ENCODE measurements around the gene GTF3C1. TPM values are rescaled to one million over a fixed set of nuclear protein-coding genes. Genes with fewer than 3 reads are reported as not detected.

The GTF3C1 gene
- total RNA-seq, 2 experiments from 2014 or later: 60.3 to 61.0 TPM

- ChIA-PET CTCF (interaction anchor here (0.6 kb wide), 1 partner anchor 1309 kb away, joined by 3 read pairs; no protein-coding TSS in a partner anchor), POLR2A (no interaction called here)
Observed at GRCh38 chr16:27522173-27522707, 27.5 kb downstream of the GTF3C1 start.

DNA sequence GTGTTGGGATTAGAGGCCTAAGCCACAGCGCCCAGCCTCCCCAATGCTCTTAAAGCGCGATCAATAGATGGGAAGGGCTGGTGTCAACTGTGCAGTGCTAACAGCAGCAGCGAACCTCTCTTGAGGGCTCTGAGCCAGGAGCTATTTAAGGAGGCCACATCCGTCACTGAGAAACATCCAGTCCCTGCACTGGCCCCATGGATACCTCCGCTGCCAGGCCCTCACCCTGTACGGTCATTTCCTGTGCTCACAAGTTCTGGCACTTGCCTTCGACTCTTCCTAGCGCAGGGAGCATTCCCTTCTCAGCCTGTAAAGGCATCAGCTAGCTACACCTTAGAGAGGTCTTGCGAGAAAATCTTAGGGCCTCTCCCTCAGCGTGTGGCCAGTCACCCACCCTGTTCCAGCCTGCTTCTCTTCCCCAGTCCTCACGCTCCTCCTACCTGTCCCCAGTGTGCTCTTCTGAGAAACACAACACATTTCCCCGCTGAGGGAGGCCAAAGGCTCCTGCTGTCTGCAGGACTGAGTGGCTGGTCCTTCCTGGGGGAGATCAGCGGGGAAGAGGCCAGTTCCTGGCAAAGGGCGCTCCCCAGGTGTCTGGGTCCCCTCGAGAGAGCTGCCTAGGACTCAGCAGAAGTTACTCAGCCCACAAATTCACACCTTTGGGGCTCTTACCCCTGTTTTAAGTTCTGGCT, 28.6 kb downstream of the GTF3C1 start:
- ChIA-PET POLR2A (no interaction called here), CTCF (no interaction called here)

DNA sequence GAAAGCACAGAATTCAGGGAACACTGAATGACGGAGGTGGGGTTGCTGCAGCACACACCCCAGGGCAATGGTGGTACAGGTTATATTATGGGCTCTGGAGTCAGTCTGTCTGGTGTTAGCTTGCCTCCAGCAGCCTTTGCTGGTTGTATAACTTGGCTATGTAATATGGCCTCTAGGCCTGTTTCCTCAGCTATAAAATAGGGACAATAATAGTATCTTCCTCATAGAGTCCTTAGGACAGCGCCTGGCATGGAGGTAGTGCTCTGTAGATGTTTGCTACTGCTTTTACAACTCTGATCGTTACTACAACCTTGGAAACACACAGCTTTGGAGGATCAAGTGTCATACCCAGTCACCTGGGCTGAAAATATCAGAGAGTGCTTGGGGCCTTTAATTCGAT, 31.5 kb downstream of the GTF3C1 start:
- ChIA-PET POLR2A (no interaction called here), CTCF (no interaction called here)

GRCh38 chr16:27517664-27518063, 32.0 kb downstream of the GTF3C1 start:
- CTCF ChIA-PET: no interaction called here
- POLR2A ChIA-PET: no interaction called here

DNA sequence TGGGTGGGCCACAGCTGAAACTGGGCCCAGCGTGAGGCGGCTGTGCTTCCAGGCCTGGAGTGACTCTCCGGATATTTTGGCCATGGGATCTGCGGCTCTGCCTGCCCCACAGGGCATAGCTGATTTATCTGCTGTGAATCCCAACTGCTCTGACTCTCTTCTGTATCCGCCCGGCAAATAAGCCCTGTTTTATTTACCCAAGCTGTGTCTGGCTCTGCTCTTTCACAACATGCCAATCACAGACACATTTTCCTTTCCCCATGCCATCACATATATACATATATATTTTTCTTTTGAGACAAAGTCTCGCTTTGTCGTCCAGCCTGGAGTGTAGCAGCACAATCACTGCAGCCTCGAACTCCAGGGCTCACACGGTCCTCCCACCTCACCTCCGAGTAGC, 33.3 kb downstream of the GTF3C1 start:
- ChIA-PET POLR2A (no interaction called here), CTCF (interaction anchor here (1.5 kb wide), 1 partner anchor 219 kb away, joined by 3 read pairs; no protein-coding TSS in a partner anchor)

- ChIA-PET POLR2A (no interaction called here), CTCF (interaction anchor here (1.5 kb wide), 1 partner anchor 219 kb away, joined by 3 read pairs; no protein-coding TSS in a partner anchor)
Observed at GRCh38 chr16:27515874-27516353, 33.8 kb downstream of the GTF3C1 start.

GRCh38 chr16:27514806-27515205, 34.9 kb downstream of the GTF3C1 start:
- POLR2A ChIA-PET: no interaction called here
- CTCF ChIA-PET: interaction anchor here (1.2 kb wide), 1 partner anchor 361 kb away, joined by 3 read pairs; no protein-coding TSS in a partner anchor

GRCh38 chr16:27511657-27512448, 37.9 kb downstream of the GTF3C1 start:
- CTCF ChIA-PET: no interaction called here
- POLR2A ChIA-PET: no interaction called here

DNA sequence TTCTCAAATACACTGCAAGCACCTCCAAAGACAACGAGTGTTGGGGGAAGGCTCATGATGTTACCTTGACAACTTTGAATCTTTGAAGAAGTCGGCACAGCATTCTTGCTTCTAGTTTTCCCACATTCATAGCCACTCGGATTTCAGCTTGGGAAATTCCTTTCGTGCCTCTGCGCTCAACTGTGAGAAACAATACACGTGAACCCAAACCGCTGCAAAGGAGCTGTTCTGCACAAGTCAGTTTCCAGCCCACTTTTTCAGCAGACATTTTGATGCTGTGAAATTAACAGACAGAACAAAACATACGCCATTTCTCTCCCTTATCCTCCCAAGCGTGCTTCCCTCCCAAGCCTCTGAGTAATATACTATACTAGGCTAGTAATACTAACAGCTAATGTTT, 41.2 kb downstream of the GTF3C1 start:
- CTCF ChIA-PET: no interaction called here
- POLR2A ChIA-PET: interaction anchor here (0.6 kb wide), 1 partner anchor 751 kb away, joined by 3 read pairs; no protein-coding TSS in a partner anchor

DNA sequence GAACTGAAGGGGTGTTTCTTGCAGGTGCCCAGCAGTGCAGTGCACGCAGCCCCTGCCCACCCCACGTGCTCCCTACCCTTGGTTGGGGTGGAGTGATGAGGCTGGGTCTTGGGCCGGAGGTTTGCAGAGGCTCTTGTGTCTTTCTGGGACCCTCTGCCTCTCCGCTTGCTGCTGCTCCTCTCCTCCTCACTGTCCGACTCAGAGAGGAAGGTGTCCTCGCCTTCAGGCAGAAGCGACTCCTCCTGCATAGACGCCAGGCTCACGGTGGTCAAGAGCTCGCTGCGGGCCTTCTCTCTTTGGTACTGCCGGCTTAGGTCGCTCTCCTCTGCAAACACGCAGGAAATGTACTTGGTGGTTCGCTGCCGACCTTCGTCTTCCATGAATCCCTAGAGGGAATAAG, 42.9 kb downstream of the GTF3C1 start:
- CTCF ChIA-PET: no interaction called here
- POLR2A ChIA-PET: no interaction called here

DNA sequence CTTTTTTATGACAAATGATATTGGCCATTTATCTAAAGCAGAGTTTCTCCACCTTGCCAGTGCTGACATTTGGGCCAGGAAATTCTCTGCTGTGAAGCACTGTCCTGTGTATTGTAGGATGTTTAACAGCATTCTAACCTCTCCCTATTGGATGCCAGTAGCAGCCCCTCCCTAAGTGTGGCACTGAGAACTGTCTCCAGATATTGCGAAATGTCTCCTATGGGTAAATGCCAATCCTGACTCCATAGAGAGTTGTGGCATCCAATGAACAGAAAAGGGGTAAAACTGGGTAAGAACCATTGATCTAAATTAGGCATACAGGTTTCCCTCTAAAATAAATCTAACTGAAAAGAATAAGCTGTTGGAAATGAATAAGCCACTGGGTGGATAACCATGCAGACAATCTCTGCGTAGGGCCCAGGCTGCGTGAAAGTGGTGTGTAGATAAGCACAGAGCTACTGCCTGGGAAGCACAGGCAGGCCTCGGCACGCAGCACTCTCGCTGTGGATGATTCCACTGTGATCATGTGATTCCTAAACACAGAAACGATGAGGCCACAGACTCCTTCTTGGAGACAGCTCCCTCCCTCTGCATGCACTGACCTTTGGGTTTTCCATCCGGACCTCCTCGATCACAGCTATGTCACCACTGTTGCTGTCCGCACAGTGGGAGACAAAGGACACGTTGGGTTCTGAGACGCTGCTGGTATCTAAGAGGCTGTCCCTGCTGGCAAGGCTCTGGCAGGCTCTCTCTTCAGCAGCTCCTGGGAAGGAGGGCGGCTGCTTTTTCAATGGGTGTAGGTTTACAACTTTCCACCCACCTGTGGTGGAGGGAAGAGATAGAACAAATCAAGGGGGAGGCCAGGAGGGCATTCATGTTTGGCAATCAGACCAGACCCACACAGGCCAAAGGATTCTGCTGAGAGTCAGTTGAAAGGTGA, 44.1 kb downstream of the GTF3C1 start:
- CTCF ChIA-PET: no interaction called here
- POLR2A ChIA-PET: no interaction called here

- ChIA-PET CTCF (no interaction called here), POLR2A (no interaction called here)
Observed at GRCh38 chr16:27503662-27504061, 46.1 kb downstream of the GTF3C1 start.

DNA sequence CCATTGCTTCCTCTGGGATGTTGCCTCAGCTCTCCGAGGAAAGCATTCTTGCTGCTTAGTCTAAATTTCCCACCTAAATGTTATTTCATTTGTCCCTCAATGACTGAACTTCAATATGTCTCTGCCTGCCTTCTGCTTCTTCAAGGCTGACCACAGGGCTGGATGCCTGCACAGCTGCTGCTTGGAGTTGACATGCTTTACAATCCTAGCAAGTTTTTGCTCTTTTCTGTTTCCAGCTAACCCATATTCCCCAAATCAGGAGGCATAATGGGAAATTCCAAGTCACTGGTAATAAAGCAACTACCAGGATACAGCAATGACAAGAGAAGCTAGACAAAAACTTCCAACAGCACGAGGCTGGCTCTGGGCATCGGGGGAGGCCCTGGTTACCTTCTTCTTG, 48.9 kb downstream of the GTF3C1 start:
- POLR2A ChIA-PET: no interaction called here
- CTCF ChIA-PET: no interaction called here

DNA sequence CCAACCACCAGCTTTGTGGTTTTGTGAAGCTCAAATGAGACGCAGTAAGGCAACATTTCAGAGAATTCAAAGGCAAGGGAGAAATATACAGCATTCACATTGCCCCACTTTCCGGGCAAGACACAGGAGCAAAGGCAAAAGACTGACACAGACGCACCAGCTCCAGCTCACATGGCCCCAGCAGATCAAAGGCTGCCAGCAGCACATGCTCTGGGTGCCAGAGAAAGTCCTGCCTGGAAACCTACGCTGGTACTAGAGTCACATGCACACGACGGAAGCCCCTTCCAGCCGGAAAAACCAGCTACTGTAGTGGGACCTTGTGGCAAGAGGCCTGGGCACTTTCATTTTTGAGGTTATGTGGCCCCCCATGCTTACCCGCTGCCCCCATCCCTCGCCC, 50.1 kb downstream of the GTF3C1 start:
- ChIA-PET CTCF (no interaction called here), POLR2A (interaction anchor here (0.6 kb wide), 1 partner anchor 1648 kb away, joined by 4 read pairs; no protein-coding TSS in a partner anchor)

DNA sequence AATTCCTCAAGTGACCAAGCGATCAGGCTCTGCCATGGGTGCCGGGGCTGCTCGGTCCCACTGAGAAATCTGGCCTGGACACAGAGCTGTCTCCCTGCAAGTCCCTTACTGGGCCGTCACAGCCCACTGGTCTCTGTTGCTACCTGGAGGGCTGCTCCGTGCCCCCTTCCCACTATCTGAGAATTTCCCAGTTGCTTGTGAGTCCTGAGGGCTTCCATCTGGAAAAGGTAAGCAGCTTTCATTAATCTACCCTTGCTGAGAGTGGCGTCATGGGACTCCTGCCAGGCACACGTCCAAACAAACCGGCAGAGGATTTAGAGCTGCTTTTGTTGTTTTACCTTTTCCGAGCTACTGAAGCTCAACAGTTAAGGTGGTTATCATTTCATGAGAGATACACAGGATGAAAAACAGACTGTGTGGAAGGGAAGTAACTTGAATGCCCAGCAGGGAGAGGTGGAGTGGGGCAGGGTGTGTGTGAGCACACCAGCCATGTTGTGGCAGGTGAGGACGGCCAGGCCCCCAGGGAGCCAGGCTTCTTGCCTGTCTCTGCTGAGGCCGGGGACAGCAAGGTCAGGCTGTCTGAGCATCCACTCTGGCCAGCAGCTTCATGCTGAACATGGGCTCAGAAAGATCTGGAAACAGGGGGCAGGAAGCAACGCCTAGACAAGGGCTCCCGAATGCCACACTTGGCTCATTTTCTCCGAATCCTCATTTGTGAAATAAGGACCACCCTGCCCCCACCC, 50.6 kb downstream of the GTF3C1 start:
- POLR2A ChIA-PET: no interaction called here
- CTCF ChIA-PET: no interaction called here

- ChIA-PET CTCF (no interaction called here), POLR2A (no interaction called here)
Observed at GRCh38 chr16:27498031-27498825, 51.5 kb downstream of the GTF3C1 start.

DNA sequence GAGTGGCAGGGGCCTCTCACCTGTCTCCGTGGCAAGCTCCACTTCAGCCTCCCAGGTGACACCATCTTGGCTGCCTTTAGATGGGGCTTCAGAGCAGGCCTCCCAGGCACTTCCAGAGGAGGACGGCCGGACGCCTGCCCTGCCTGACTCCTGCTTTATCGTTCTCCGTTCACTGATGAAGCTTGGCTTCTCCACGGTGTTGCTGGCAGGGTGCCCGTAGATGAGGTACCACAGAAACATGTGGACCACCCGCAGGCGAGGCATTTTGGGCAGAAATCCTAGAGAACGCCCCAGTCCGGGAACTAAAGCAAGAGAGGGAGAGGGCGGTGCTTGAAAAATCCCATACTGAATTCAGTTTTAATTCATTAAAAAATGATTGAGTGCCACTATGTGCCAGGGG, 54.5 kb downstream of the GTF3C1 start:
- ChIA-PET POLR2A (no interaction called here), CTCF (no interaction called here)

- POLR2A ChIA-PET: no interaction called here
- CTCF ChIA-PET: no interaction called here
Observed at GRCh38 chr16:27492588-27492979, 57.1 kb downstream of the GTF3C1 start.

All from activated CD8-positive, alpha-beta memory T cell treated with anti-CD3 and anti-CD28 coated beads for 36 hours (primary cell).